ENCODE results near the gene MAD1L1.

MAD1L1 gene

GRCh38 chr7:2042650-2043049 is 190.1 kb downstream of the MAD1L1 start:
- peaks cover 4 to 15% of the 10 kb centered on the region in 2 experiments for H3K36me3 ChIP-seq (ENCODE audit: control insufficient read depth in 1 of 2, insufficient read depth in 2 of 2, low read length in 2 of 2)

DNA sequence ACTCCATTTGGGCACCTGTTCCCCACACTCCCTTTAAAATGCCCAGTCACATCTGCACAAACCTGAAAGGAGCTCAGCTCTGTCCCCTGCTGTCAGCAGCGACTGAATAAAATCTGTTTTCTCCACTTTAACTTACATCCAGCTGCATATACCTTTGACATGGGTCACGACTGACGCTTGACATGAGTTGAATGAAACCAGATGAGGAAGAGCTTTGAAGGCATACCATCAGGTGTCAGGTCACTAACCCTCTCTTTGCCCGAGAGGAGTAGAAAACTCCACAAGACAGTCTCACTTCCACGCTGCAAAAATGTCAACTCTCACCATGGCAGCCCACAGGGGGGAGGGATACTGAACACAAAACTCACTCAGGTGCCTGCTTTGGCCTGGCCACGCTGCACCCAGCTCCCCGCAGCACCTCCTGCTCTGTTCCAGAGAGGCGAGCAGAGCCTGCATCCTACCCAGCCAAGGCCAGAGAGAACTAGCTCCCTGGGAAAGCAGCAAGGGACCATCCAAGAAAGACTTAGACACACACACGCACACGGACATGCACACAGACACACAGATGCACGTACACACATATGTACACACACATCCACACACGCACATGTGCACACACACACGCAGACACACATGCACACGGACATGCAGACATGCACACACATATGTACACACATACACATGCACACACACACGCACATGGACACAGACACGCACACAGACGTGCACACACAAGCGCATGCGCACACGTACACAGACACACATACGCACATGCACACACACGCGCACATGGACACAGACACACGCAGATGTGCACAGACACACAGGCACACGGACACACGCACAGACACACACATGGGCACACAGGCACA is 191.0 kb downstream of the MAD1L1 start:
- H3K27me3 ChIP-seq (ENCODE audit: insufficient read depth, low read length): no peaks in the 10 kb centered on the region
- H3K4ac ChIP-seq (ENCODE audit: low read depth, low read length): no peak overlapping the region
- H3K18ac ChIP-seq (ENCODE audit: low read length): no peak overlapping the region
- peaks cover 4 to 15% of the 10 kb centered on the region in 2 experiments for H3K36me3 ChIP-seq (ENCODE audit: control insufficient read depth in 1 of 2, insufficient read depth in 2 of 2, low read length in 2 of 2)
- no peak overlapping the region for H3K9ac ChIP-seq (ENCODE audit: low read length)
- no peak overlapping the region for H2AK5ac ChIP-seq (ENCODE audit: low read length)
- H2BK120ac ChIP-seq (ENCODE audit: insufficient read depth, low read length, poor library complexity): no peak overlapping the region
- WGBS (ENCODE audit: extremely low coverage, insufficient coverage, insufficient read length): no CpG with 5 or more reads among the region's 26 CpGs
- no peaks in the 10 kb centered on the region for H3K79me2 ChIP-seq (ENCODE audit: control insufficient read depth, insufficient read depth, low read length, poor library complexity)
- no peak overlapping the region for H3K14ac ChIP-seq (ENCODE audit: low read length)
- H3K4me2 ChIP-seq (ENCODE audit: low read length): no peak overlapping the region
- H3K79me1 ChIP-seq (ENCODE audit: low read length): no peaks in the 10 kb centered on the region
- H4K12ac ChIP-seq (ENCODE audit: low read depth, low read length): no peak overlapping the region
- no peak overlapping the region for H2AFZ ChIP-seq (ENCODE audit: insufficient read depth, low read length, poor library complexity)
- no peak overlapping the region for H3K23ac ChIP-seq (ENCODE audit: low read length)
- H3K4me3 ChIP-seq (ENCODE audit: low read depth, low read length): no peak overlapping the region
- no peak overlapping the region for H4K91ac ChIP-seq (ENCODE audit: low read depth, low read length)
- H3K27ac ChIP-seq (ENCODE audit: low read depth, low read length): no peak overlapping the region
- no peaks in the 10 kb centered on the region for H3K4me1 ChIP-seq (ENCODE audit: control insufficient read depth in 1 of 2, insufficient read depth in 2 of 2, low read length in 2 of 2)
- H4K8ac ChIP-seq (ENCODE audit: low read depth, low read length): no peak overlapping the region
- peaks cover 8% of the 10 kb centered on the region for H3K9me3 ChIP-seq (ENCODE audit: insufficient read depth, low read depth, low read length)
- H2BK5ac ChIP-seq (ENCODE audit: low read depth, low read length, poor library complexity): no peak overlapping the region
- DNase-seq: no peak
- no peak overlapping the region for H2BK12ac ChIP-seq (ENCODE audit: low read length)

More at GRCh38 chr7:2042650-2043049, 190.1 kb downstream of the MAD1L1 start:
- no peak overlapping the region for H4K91ac ChIP-seq (ENCODE audit: low read depth, low read length)
- no peak overlapping the region for H2AK5ac ChIP-seq (ENCODE audit: low read length)
- no peaks in the 10 kb centered on the region for H3K79me2 ChIP-seq (ENCODE audit: control insufficient read depth, insufficient read depth, low read length, poor library complexity)
- no peak overlapping the region for H2BK12ac ChIP-seq (ENCODE audit: low read length)
- H3K18ac ChIP-seq (ENCODE audit: low read length): no peak overlapping the region
- no peak overlapping the region for H3K9ac ChIP-seq (ENCODE audit: low read length)
- no peak overlapping the region for H2AFZ ChIP-seq (ENCODE audit: insufficient read depth, low read length, poor library complexity)
- H3K27me3 ChIP-seq (ENCODE audit: insufficient read depth, low read length): no peaks in the 10 kb centered on the region
- H3K9me3 ChIP-seq (ENCODE audit: insufficient read depth, low read depth, low read length): peaks cover 10% of the 10 kb centered on the region
- no peak for DNase-seq
- no peak overlapping the region for H4K8ac ChIP-seq (ENCODE audit: low read depth, low read length)
- no peak overlapping the region for H2BK5ac ChIP-seq (ENCODE audit: low read depth, low read length, poor library complexity)
- H3K4me2 ChIP-seq (ENCODE audit: low read length): no peak overlapping the region
- no peak overlapping the region for H3K27ac ChIP-seq (ENCODE audit: low read depth, low read length)
- no peak overlapping the region for H4K12ac ChIP-seq (ENCODE audit: low read depth, low read length)
- no peak overlapping the region for H2BK120ac ChIP-seq (ENCODE audit: insufficient read depth, low read length, poor library complexity)
- no peak overlapping the region for H3K4ac ChIP-seq (ENCODE audit: low read depth, low read length)
- H3K14ac ChIP-seq (ENCODE audit: low read length): no peak overlapping the region
- no peaks in the 10 kb centered on the region for H3K79me1 ChIP-seq (ENCODE audit: low read length)
- no peak overlapping the region for H3K4me3 ChIP-seq (ENCODE audit: low read depth, low read length)
- H3K23ac ChIP-seq (ENCODE audit: low read length): no peak overlapping the region
- WGBS (ENCODE audit: extremely low coverage, insufficient coverage, insufficient read length): no CpG with 5 or more reads among the region's 15 CpGs
- H3K4me1 ChIP-seq (ENCODE audit: control insufficient read depth in 1 of 2, insufficient read depth in 2 of 2, low read length in 2 of 2): no peaks in the 10 kb centered on the region

GRCh38 chr7:2040893-2041270 is 191.9 kb downstream of the MAD1L1 start:
- H2BK120ac ChIP-seq (ENCODE audit: insufficient read depth, low read length, poor library complexity): no peak overlapping the region
- no peak overlapping the region for H2AK5ac ChIP-seq (ENCODE audit: low read length)
- peaks cover 8% of the 10 kb centered on the region for H3K9me3 ChIP-seq (ENCODE audit: insufficient read depth, low read depth, low read length)

GRCh38 chr7:2040201-2040892 is 192.4 kb downstream of the MAD1L1 start:
- H3K18ac ChIP-seq (ENCODE audit: low read length): no peak overlapping the region
- H3K4ac ChIP-seq (ENCODE audit: low read depth, low read length): no peak overlapping the region
- H3K9me3 ChIP-seq (ENCODE audit: insufficient read depth, low read depth, low read length): peaks cover 8% of the 10 kb centered on the region
- no peak overlapping the region for H2AFZ ChIP-seq (ENCODE audit: insufficient read depth, low read length, poor library complexity)
- no peak overlapping the region for H4K91ac ChIP-seq (ENCODE audit: low read depth, low read length)
- H2BK120ac ChIP-seq (ENCODE audit: insufficient read depth, low read length, poor library complexity): no peak overlapping the region
- no peaks in the 10 kb centered on the region for H3K79me2 ChIP-seq (ENCODE audit: control insufficient read depth, insufficient read depth, low read length, poor library complexity)
- H3K27me3 ChIP-seq (ENCODE audit: insufficient read depth, low read length): no peaks in the 10 kb centered on the region
- no peaks in the 10 kb centered on the region for H3K79me1 ChIP-seq (ENCODE audit: low read length)
- H3K36me3 ChIP-seq (ENCODE audit: control insufficient read depth in 1 of 2, insufficient read depth in 2 of 2, low read length in 2 of 2): peaks cover 4 to 15% of the 10 kb centered on the region in 2 experiments
- no peak overlapping the region for H3K27ac ChIP-seq (ENCODE audit: low read depth, low read length)
- no peak overlapping the region for H2BK5ac ChIP-seq (ENCODE audit: low read depth, low read length, poor library complexity)
- no peak overlapping the region for H3K23ac ChIP-seq (ENCODE audit: low read length)
- H4K12ac ChIP-seq (ENCODE audit: low read depth, low read length): no peak overlapping the region
- no peak overlapping the region for H4K8ac ChIP-seq (ENCODE audit: low read depth, low read length)
- H3K9ac ChIP-seq (ENCODE audit: low read length): no peak overlapping the region
- WGBS (ENCODE audit: extremely low coverage, insufficient coverage, insufficient read length): no CpG with 5 or more reads among the region's 22 CpGs
- H2BK12ac ChIP-seq (ENCODE audit: low read length): no peak overlapping the region
- H2AK5ac ChIP-seq (ENCODE audit: low read length): no peak overlapping the region
- no peak for DNase-seq
- H3K4me1 ChIP-seq (ENCODE audit: control insufficient read depth in 1 of 2, insufficient read depth in 2 of 2, low read length in 2 of 2): no peaks in the 10 kb centered on the region
- H3K4me2 ChIP-seq (ENCODE audit: low read length): no peak overlapping the region
- H3K14ac ChIP-seq (ENCODE audit: low read length): no peak overlapping the region
- H3K4me3 ChIP-seq (ENCODE audit: low read depth, low read length): no peak overlapping the region

More at GRCh38 chr7:2040893-2041270, 191.9 kb downstream of the MAD1L1 start:
- H3K4me3 ChIP-seq (ENCODE audit: low read depth, low read length): no peak overlapping the region
- H3K14ac ChIP-seq (ENCODE audit: low read length): no peak overlapping the region
- no peak overlapping the region for H3K18ac ChIP-seq (ENCODE audit: low read length)
- H3K27me3 ChIP-seq (ENCODE audit: insufficient read depth, low read length): no peaks in the 10 kb centered on the region
- H4K91ac ChIP-seq (ENCODE audit: low read depth, low read length): no peak overlapping the region
- no peak overlapping the region for H4K12ac ChIP-seq (ENCODE audit: low read depth, low read length)
- no peak overlapping the region for H3K27ac ChIP-seq (ENCODE audit: low read depth, low read length)
- H3K4me1 ChIP-seq (ENCODE audit: control insufficient read depth in 1 of 2, insufficient read depth in 2 of 2, low read length in 2 of 2): no peaks in the 10 kb centered on the region
- no peak overlapping the region for H2BK5ac ChIP-seq (ENCODE audit: low read depth, low read length, poor library complexity)
- H3K9ac ChIP-seq (ENCODE audit: low read length): no peak overlapping the region
- no peak overlapping the region for H2BK12ac ChIP-seq (ENCODE audit: low read length)
- H3K79me2 ChIP-seq (ENCODE audit: control insufficient read depth, insufficient read depth, low read length, poor library complexity): no peaks in the 10 kb centered on the region
- no CpG with 5 or more reads among the region's 6 CpGs for WGBS (ENCODE audit: extremely low coverage, insufficient coverage, insufficient read length)
- H4K8ac ChIP-seq (ENCODE audit: low read depth, low read length): no peak overlapping the region
- H3K23ac ChIP-seq (ENCODE audit: low read length): no peak overlapping the region
- no peak for DNase-seq
- H3K79me1 ChIP-seq (ENCODE audit: low read length): no peaks in the 10 kb centered on the region
- no peak overlapping the region for H2AFZ ChIP-seq (ENCODE audit: insufficient read depth, low read length, poor library complexity)
- peaks cover 4 to 15% of the 10 kb centered on the region in 2 experiments for H3K36me3 ChIP-seq (ENCODE audit: control insufficient read depth in 1 of 2, insufficient read depth in 2 of 2, low read length in 2 of 2)
- no peak overlapping the region for H3K4me2 ChIP-seq (ENCODE audit: low read length)
- no peak overlapping the region for H3K4ac ChIP-seq (ENCODE audit: low read depth, low read length)

Measured in trophoblast cell (in vitro differentiated cells and primary cell).